ENCODE measurements around the gene MAPK14. TPM values are rescaled to one million over a fixed set of nuclear protein-coding genes. Genes with fewer than 3 reads are reported as not detected.

The MAPK14 gene
- total RNA-seq, 1 experiment from 2014 or later, result 60.4 TPM

GRCh38 chr6:36061236-36061635, 33.6 kb downstream of the MAPK14 start:
- no peak overlapping the region for H3K27ac ChIP-seq
- H3K4me1 ChIP-seq (replicated peaks; ENCODE audit: insufficient read depth), result peaks cover 22% of the 10 kb centered on the region
- H3K79me2 ChIP-seq (ENCODE audit: low read depth), result peaks cover 94% of the 10 kb centered on the region
- H4K20me1 ChIP-seq (ENCODE audit: insufficient read depth), result peaks cover 26% of the 10 kb centered on the region
- H2AFZ ChIP-seq, result no peak overlapping the region
- no peaks in the 10 kb centered on the region for H3K9me2 ChIP-seq (ENCODE audit: insufficient read depth)
- peaks cover 6% of the 10 kb centered on the region; the same call in 1 of the 2 replicates for H3F3A ChIP-seq (ENCODE audit: insufficient read depth, low read depth)
- no peaks in the 10 kb centered on the region for H3K27me3 ChIP-seq (ENCODE audit: insufficient read depth, low read depth)
- peaks cover 16% of the 10 kb centered on the region; the same call in 1 of the 2 replicates for H3K36me3 ChIP-seq (ENCODE audit: low read depth)
- ChIA-PET POLR2A (ENCODE audit: unreplicated experiment) (no interaction called here), CTCF (no interaction called here)
- no peak for TF ChIP-seq CTCF (conservative IDR thresholded peaks at IDR 0.05)
- no peak for TF ChIP-seq EZH2 (IDR thresholded peaks at IDR 0.05; ENCODE audit: low read depth)
- H3K9me3 ChIP-seq (ENCODE audit: insufficient read depth, low read depth), result no peaks in the 10 kb centered on the region
- intact Hi-C loops (cut with micrococcal nuclease; ENCODE audit: unreplicated experiment), result no loop called here
- H3K4me3 ChIP-seq, result no peak overlapping the region
- no peak overlapping the region for H3K4me2 ChIP-seq
- no TSS peak for BruUV-seq (replicated peaks)
- DNase-seq, result no peak

GRCh38 chr6:36062247-36062646, 34.6 kb downstream of the MAPK14 start:
- H2AFZ ChIP-seq, result no peak overlapping the region

GRCh38 chr6:36063318-36064060, 35.9 kb downstream of the MAPK14 start:
- H3K9me3 ChIP-seq (ENCODE audit: insufficient read depth, low read depth), result no peaks in the 10 kb centered on the region
- no peak for TF ChIP-seq EZH2 (IDR thresholded peaks at IDR 0.05; ENCODE audit: low read depth)
- no peak for TF ChIP-seq CTCF (conservative IDR thresholded peaks at IDR 0.05)
- H3K9me2 ChIP-seq (ENCODE audit: insufficient read depth), result no peaks in the 10 kb centered on the region
- H3K36me3 ChIP-seq (ENCODE audit: low read depth), result peaks cover 16% of the 10 kb centered on the region; the same call in 1 of the 2 replicates
- ChIA-PET POLR2A (ENCODE audit: unreplicated experiment) (no interaction called here), CTCF (no interaction called here)
- peaks cover 6% of the 10 kb centered on the region; the same call in 1 of the 2 replicates for H3F3A ChIP-seq (ENCODE audit: insufficient read depth, low read depth)
- H3K79me2 ChIP-seq (ENCODE audit: low read depth), result peaks cover 94% of the 10 kb centered on the region
- no TSS peak for BruUV-seq (replicated peaks)
- H3K4me3 ChIP-seq, result no peak overlapping the region
- no peak for DNase-seq
- H3K4me2 ChIP-seq, result no peak overlapping the region
- H3K27me3 ChIP-seq (ENCODE audit: insufficient read depth, low read depth), result no peaks in the 10 kb centered on the region
- peaks cover 30% of the 10 kb centered on the region for H4K20me1 ChIP-seq (ENCODE audit: insufficient read depth)
- intact Hi-C loops (cut with micrococcal nuclease; ENCODE audit: unreplicated experiment), result no loop called here
- no peak overlapping the region for H3K27ac ChIP-seq
- H2AFZ ChIP-seq, result no peak overlapping the region
- peaks cover 22% of the 10 kb centered on the region for H3K4me1 ChIP-seq (replicated peaks; ENCODE audit: insufficient read depth)

More at GRCh38 chr6:36062247-36062646, 34.6 kb downstream of the MAPK14 start:
- POLR2A ChIA-PET (ENCODE audit: unreplicated experiment), result no interaction called here
- peaks cover 22% of the 10 kb centered on the region for H3K4me1 ChIP-seq (replicated peaks; ENCODE audit: insufficient read depth)
- intact Hi-C loops (cut with micrococcal nuclease; ENCODE audit: unreplicated experiment), result no loop called here
- DNase-seq, result no peak
- peaks cover 6% of the 10 kb centered on the region; the same call in 1 of the 2 replicates for H3F3A ChIP-seq (ENCODE audit: insufficient read depth, low read depth)
- no peak overlapping the region for H3K27ac ChIP-seq
- H3K27me3 ChIP-seq (ENCODE audit: insufficient read depth, low read depth), result no peaks in the 10 kb centered on the region
- H3K4me2 ChIP-seq, result no peak overlapping the region
- no peaks in the 10 kb centered on the region for H3K9me3 ChIP-seq (ENCODE audit: insufficient read depth, low read depth)
- peaks cover 94% of the 10 kb centered on the region for H3K79me2 ChIP-seq (ENCODE audit: low read depth)
- CTCF ChIA-PET, result interaction anchor here (0.7 to 1.0 kb wide), 2 partner anchors 24 to 359 kb away, joined by 3 to 6 read pairs; no protein-coding TSS in a partner anchor
- no peak for TF ChIP-seq CTCF (conservative IDR thresholded peaks at IDR 0.05)
- TF ChIP-seq EZH2 (IDR thresholded peaks at IDR 0.05; ENCODE audit: low read depth), result no peak
- H3K36me3 ChIP-seq (ENCODE audit: low read depth), result peaks cover 16% of the 10 kb centered on the region; the same call in 1 of the 2 replicates
- peaks cover 29% of the 10 kb centered on the region for H4K20me1 ChIP-seq (ENCODE audit: insufficient read depth)
- BruUV-seq (replicated peaks), result no TSS peak
- no peaks in the 10 kb centered on the region for H3K9me2 ChIP-seq (ENCODE audit: insufficient read depth)
- H3K4me3 ChIP-seq, result no peak overlapping the region

All from PC-9 (cell line).